Kasumi-1 (cell line): ENCODE measurements around the gene CNNM1.

Source experiments
- DNase-seq, 2 experiments: peaks; one replicate each; lab custom pipeline; 2025; lab: John Stamatoyannopoulos, UW

Gene CNNM1

GRCh38 chr10:99372546-99373271 lies 43.6 kb downstream of the CNNM1 start:
- DNase-seq: no peak

GRCh38 chr10:99374526-99374925 lies 45.4 kb downstream of the CNNM1 start:
- no peak for DNase-seq

GRCh38 chr10:99374972-99375371 lies 45.8 kb downstream of the CNNM1 start:
- no peak for DNase-seq

- no peak for DNase-seq
Observed at GRCh38 chr10:99375426-99375825, 46.3 kb downstream of the CNNM1 start.

GRCh38 chr10:99382176-99382575 lies 53.0 kb downstream of the CNNM1 start:
- no peak for DNase-seq

GRCh38 chr10:99387071-99387470 lies 57.9 kb downstream of the CNNM1 start:
- DNase-seq: no peak

- DNase-seq: no peak
Observed at GRCh38 chr10:99387541-99387940, 58.4 kb downstream of the CNNM1 start.

DNA sequence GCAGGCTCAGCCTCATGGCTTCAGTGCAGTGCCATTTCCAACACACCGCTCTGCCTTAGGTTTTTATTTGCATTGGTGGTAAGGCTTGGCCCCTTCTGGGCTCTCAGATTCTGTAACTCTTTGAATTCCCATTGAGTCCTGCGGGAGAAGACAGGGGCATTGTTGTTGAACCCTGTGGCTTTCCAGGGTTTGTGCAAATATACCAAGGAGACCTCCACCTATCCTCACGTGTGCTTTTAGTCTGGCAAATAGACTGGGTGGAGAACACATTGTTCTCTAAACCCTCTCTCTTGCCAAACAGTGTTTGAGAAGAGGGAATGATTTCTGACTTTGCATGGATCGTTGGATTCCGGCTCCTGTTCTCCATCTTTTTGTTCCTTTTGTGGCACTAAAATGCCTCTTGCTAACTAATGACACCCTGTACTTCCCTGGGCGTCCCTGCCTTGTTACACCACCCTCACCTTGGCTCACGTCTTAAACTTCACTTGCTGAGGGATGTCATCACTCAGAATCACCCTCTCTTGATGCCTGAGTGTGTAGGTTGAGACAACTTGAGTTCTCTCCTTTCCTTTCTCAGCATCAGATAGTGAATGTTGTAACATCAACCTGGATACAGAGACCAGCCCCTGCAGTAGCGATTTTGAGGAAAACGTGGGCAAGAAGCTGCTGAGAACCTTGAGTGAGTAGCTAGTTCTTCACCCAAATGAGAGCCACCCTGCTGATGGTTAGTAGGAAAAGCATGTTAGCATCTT lies 60.7 kb downstream of the CNNM1 start:
- no peak for DNase-seq

GRCh38 chr10:99391346-99391745 lies 62.2 kb downstream of the CNNM1 start:
- no peak for DNase-seq

GRCh38 chr10:99393036-99393435 lies 63.9 kb downstream of the CNNM1 start:
- DNase-seq: no peak

GRCh38 chr10:99393683-99394082 lies 64.5 kb downstream of the CNNM1 start:
- no peak for DNase-seq

DNA sequence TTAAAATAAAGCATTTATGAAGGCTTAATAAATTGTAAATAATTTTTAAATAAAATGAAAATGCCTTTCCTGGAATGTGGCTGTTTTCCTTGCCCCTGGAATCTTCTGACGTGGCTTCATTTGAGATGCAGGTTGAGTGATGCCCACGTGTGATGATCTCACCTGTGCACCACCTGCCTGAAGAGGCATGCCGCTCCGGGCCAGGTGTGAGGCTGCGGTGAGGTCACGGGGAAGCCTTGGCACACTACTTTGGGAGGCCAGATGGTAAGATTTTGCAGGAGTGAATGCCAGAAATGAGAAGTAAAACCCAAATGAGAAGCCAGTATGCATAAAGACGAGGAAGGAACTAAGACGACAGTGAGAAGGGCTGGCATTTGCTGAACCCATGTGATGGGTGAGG lies 65.1 kb downstream of the CNNM1 start:
- no peak for DNase-seq

- no peak for DNase-seq
Observed at GRCh38 chr10:99394761-99395386, 65.7 kb downstream of the CNNM1 start.

DNA sequence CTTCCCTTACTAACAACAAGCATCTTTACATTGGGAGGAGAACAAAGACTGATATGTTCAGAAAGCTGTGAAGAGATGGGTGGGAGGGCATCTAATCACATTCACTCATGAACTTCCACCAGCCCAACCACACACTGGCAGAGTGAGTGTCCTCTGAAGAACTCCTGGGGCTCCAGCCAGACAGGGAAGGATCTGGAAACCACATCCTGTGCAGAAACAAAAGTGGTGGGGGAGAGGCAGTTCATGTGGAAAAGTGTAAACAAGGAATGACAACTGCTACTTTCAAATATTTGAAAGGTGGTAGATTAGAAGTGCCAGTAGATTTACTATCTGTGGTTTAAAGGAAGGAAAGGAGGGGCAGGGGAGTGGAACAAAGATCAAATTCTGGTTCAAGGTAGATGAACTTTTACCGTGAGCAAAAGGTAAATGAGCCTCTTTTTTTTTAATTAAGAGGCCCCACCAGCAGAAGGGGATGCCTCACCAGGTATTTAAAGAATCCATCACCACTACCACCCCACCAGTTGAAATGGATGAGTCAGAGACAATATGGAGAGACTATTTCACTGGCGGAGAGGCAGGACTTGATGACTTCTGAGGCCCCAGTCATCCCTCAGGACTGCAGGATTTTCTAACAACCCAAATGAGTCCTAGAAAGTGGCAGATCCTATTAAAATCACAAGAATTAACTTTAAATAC lies 66.7 kb downstream of the CNNM1 start:
- no peak for DNase-seq

DNA sequence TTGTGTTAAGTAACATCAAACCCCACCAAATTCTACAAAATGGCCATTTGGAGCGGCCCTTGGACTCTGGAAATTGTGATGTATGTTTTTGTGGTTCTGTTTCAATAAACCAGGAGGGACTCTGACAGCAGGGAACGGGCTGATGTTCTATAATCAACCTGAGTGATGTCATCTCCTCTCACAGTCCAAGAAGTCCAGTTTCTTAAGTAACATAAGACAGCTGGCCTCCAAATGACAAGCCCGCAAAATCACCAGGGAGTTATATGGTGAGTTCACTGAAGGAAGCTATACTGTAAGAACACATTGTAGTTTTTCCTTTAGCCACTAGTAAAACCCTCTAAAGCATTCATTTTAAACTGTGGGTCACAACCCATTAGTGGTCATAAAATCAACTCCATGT lies 67.3 kb downstream of the CNNM1 start:
- no peak for DNase-seq

GRCh38 chr10:99399664-99400063 lies 70.5 kb downstream of the CNNM1 start:
- DNase-seq: no peak

DNA sequence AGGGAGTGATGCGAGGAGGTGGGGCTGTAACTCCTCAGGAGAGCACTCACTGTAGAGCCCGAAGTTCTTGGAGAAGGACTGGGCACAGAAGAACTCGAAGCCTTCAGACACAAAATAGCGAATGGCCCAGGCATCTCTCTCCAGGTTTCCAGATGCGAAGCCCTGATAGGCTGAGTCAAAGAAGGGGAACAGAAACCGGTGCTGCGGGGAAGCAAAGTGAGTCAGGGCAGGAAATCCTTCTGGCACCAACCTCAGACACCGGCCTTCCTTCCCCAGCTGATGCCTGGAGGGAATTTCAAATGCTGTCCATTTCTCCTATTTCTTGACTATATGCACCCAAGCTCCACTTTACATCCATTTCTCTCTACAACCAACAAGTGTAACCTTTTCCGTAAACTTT lies 74.5 kb downstream of the CNNM1 start:
- no peak for DNase-seq

- peak in 1 of 2 experiments; percentile 18 for DNase-seq
Observed at GRCh38 chr10:99406149-99406548, 77.0 kb downstream of the CNNM1 start.

DNA sequence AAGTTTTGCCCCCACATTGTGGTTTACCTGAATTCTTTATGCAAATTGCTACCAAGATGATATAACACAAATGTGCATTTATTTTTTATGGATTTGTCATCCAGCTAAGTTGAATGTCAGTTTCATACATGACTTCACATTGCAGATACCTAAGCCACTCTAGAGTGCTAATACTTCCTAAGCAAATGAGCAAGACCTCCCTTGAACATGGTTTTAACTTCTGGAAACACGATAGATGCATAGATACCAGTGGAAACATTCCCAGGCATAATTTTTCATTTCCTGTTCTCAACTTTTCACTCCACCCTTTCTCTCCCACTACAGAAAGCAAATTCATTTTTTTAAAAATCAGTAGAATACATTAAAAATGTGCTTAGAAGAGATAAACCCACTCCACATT lies 81.0 kb downstream of the CNNM1 start:
- no peak for DNase-seq

DNA sequence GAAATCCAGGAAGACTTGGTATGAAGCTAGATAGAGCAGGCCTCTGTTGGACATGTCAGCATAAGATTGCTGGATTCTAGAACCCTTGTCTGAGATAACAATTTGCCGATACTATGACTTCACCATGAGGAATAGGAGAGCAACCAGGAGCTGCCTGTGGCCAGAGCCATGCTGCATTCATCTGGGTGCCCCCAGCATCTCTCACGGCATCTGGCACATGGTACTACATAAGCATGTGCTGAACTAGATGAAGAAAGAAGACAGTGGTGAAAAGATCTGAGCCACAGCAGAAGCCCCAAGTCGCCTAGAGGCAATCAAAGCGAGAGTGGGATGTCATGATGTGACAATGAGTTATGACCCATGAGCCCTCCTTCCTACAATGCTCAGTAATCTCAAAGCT lies 81.7 kb downstream of the CNNM1 start:
- no peak for DNase-seq

- DNase-seq: no peak
Observed at GRCh38 chr10:99411546-99411945, 82.4 kb downstream of the CNNM1 start.

- no peak for DNase-seq
Observed at GRCh38 chr10:99412099-99412498, 82.9 kb downstream of the CNNM1 start.
